Measurements from ENCODE around the gene DDX18.

Gene DDX18

GRCh38 chr2:117828870-117829269, 14.4 kb downstream of the DDX18 start:
- no peak for TF ChIP-seq CTCF (IDR thresholded peaks at IDR 0.05; ENCODE audit: low read depth, low read length, missing control alignments)
- Histone ChIP-seq H3K27ac (no peak overlapping the region), H3K4me3 (ENCODE audit: low read depth, low read length) (no peak overlapping the region), H3K36me3 (replicated peaks) (peaks cover 64% of the 10 kb centered on the region), H3K27me3 (replicated peaks) (no peaks in the 10 kb centered on the region)
- DNase-seq = no peak
- in situ Hi-C loops (cut with HindIII; ENCODE audit: low pct_ligation_motif_present, low sequenced_read_pairs) = no loop called here

DNA sequence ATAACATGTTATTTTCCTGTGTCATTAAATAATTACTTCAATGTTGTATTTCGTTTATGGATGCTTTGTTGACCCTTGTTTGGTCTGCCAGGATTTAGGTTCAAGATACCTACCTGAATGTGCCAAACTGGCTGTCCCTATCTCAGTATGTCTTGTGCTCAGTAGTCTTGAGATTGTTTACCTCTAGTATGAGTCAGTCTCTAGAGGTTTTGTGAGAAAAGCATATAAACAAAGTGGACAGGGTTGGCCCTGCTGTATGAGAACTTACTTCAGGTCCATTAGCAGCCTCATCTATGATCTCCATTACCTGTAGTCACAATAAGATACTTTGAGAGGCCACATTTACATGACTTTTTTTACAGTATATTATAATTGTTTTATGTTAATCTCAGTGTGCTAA, 17.8 kb downstream of the DDX18 start:
- no peak for DNase-seq
- Histone ChIP-seq H3K27me3 (replicated peaks) (no peaks in the 10 kb centered on the region), H3K36me3 (replicated peaks) (peaks cover 36% of the 10 kb centered on the region), H3K4me3 (ENCODE audit: low read depth, low read length) (no peak overlapping the region), H3K27ac (no peak overlapping the region)
- no peak for TF ChIP-seq CTCF (IDR thresholded peaks at IDR 0.05; ENCODE audit: low read depth, low read length, missing control alignments)
- in situ Hi-C loops (cut with HindIII; ENCODE audit: low pct_ligation_motif_present, low sequenced_read_pairs) = no loop called here

GRCh38 chr2:117832905-117833613, 18.6 kb downstream of the DDX18 start:
- in situ Hi-C loops (cut with HindIII; ENCODE audit: low pct_ligation_motif_present, low sequenced_read_pairs) = no loop called here
- no peak overlapping the region for H3K27ac ChIP-seq
- TF ChIP-seq CTCF (IDR thresholded peaks at IDR 0.05; ENCODE audit: low read depth, low read length, missing control alignments) = no peak
- no peaks in the 10 kb centered on the region for H3K27me3 ChIP-seq (replicated peaks)
- no peak overlapping the region for H3K4me3 ChIP-seq (ENCODE audit: low read depth, low read length)
- H3K36me3 ChIP-seq (replicated peaks) = peaks cover 31% of the 10 kb centered on the region
- peak; percentile 27 for DNase-seq

GRCh38 chr2:117833911-117834310, 19.4 kb downstream of the DDX18 start:
- in situ Hi-C loops (cut with HindIII; ENCODE audit: low pct_ligation_motif_present, low sequenced_read_pairs) = no loop called here
- no peak overlapping the region for H3K4me3 ChIP-seq (ENCODE audit: low read depth, low read length)
- no peak overlapping the region for H3K27ac ChIP-seq
- no peak for DNase-seq
- no peak for TF ChIP-seq CTCF (IDR thresholded peaks at IDR 0.05; ENCODE audit: low read depth, low read length, missing control alignments)
- peaks cover 22% of the 10 kb centered on the region for H3K36me3 ChIP-seq (replicated peaks)
- no peaks in the 10 kb centered on the region for H3K27me3 ChIP-seq (replicated peaks)

DNA sequence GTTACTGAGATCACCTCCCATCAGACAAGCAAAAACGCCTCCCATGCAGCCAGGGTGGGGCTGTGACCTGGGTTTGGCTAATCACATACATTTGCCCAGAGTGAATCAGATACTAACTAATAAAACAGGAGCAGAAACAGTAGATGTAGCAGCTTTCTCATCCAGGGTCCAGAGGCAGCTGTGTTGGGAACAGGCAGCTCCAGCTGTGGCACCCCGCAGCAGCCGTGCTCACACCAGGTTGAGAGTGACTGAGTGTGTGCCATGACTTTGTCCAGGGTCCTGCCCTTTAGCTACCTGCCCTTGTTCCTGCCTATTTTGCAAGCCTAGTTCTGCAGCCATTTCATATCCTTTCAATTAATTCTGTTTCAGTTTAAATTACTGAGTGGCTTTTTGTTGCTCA, 20.5 kb downstream of the DDX18 start:
- H3K4me3 ChIP-seq (ENCODE audit: low read depth, low read length) = no peak overlapping the region
- DNase-seq = no peak
- peaks cover 11% of the 10 kb centered on the region for H3K36me3 ChIP-seq (replicated peaks)
- no peak overlapping the region for H3K27ac ChIP-seq
- no peaks in the 10 kb centered on the region for H3K27me3 ChIP-seq (replicated peaks)
- no peak for TF ChIP-seq CTCF (IDR thresholded peaks at IDR 0.05; ENCODE audit: low read depth, low read length, missing control alignments)
- in situ Hi-C loops (cut with HindIII; ENCODE audit: low pct_ligation_motif_present, low sequenced_read_pairs) = no loop called here

Measured in brain microvascular endothelial cell (primary cell).